MM.1S (cell line): ENCODE measurements around the gene UPK3BL2.
"Not testable (repeated sequence)": the region's sequence is repeated elsewhere in the genome, so short reads cannot be mapped to it uniquely, and the experiment has no call there.

Experiments used
- DNase-seq: peaks from one replicate; pipeline ENCODE4 v3.0.0-alpha.2; 2015
- H2AFZ ChIP-seq: fragments of 300-600 bp; sonication (generic); 2 replicates; pipeline ENCODE4 v1.6.0; 2016; ENCODE audit warnings: antibody characterized with exemption, low read length
- H3F3A ChIP-seq: fragments of 300-600 bp; sonication (generic); 2 replicates; pipeline ENCODE4 v1.6.1; 2016; ENCODE audit warnings: mild to moderate bottlenecking, antibody characterized with exemption, low read length, moderate library complexity, mixed read lengths; ENCODE audit not compliant: insufficient read depth
- H3K27ac ChIP-seq: fragments of 300-600 bp; sonication (generic); 2 replicates; pipeline ENCODE4 v1.5.1; 2016; ENCODE audit warnings: mild to moderate bottlenecking, low read length
- H3K27me3 ChIP-seq: fragments of 300-600 bp; sonication (generic); replicated peaks from 2 replicates; pipeline ENCODE4 v1.6.0; 2016; ENCODE audit warnings: low read length; ENCODE audit not compliant: insufficient read depth
- H3K36me3 ChIP-seq: fragments of 300-600 bp; sonication (generic); replicated peaks from 2 replicates; pipeline ENCODE4 v1.6.1; 2016; ENCODE audit warnings: mild to moderate bottlenecking, low read length, mixed read lengths; ENCODE audit not compliant: insufficient read depth
- H3K4me1 ChIP-seq: fragments of 300-600 bp; sonication (generic); 2 replicates; pipeline ENCODE4 v1.6.1; 2016; ENCODE audit warnings: low read length, mixed read lengths
- H3K4me2 ChIP-seq: fragments of 300-600 bp; sonication (generic); 2 replicates; pipeline ENCODE4 v1.6.0; 2016; ENCODE audit warnings: low read depth, low read length
- H3K4me3 ChIP-seq: fragments of 300-600 bp; sonication (generic); 2 replicates; pipeline ENCODE4 v1.5.1; 2016; ENCODE audit warnings: low read length, mixed read lengths
- H3K79me2 ChIP-seq: fragments of 300-600 bp; sonication (generic); 2 replicates; pipeline ENCODE4 v1.6.1; 2016; ENCODE audit warnings: mixed run types, low read length, mixed read lengths
- H3K9ac ChIP-seq: fragments of 300-600 bp; sonication (generic); 2 replicates; pipeline ENCODE4 v1.6.1; 2016; ENCODE audit warnings: low read length, mixed read lengths
- H3K9me2 ChIP-seq: fragments of 300-600 bp; sonication (generic); replicated peaks from 2 replicates; pipeline ENCODE4 v1.6.1; 2016; ENCODE audit warnings: mild to moderate bottlenecking, low read length, mixed read lengths; ENCODE audit not compliant: insufficient read depth
- H3K9me3 ChIP-seq: fragments of 300-600 bp; sonication (generic); replicated peaks from 2 replicates; pipeline ENCODE4 v1.6.1; 2016; ENCODE audit warnings: mild to moderate bottlenecking, low read length, mixed read lengths; ENCODE audit not compliant: insufficient read depth
- H4K20me1 ChIP-seq: fragments of 300-600 bp; sonication (generic); 2 replicates; pipeline ENCODE4 v1.6.1; 2016; ENCODE audit warnings: mild to moderate bottlenecking, low read length, moderate library complexity, mixed read lengths; ENCODE audit not compliant: insufficient read depth

The UPK3BL2 gene

DNA sequence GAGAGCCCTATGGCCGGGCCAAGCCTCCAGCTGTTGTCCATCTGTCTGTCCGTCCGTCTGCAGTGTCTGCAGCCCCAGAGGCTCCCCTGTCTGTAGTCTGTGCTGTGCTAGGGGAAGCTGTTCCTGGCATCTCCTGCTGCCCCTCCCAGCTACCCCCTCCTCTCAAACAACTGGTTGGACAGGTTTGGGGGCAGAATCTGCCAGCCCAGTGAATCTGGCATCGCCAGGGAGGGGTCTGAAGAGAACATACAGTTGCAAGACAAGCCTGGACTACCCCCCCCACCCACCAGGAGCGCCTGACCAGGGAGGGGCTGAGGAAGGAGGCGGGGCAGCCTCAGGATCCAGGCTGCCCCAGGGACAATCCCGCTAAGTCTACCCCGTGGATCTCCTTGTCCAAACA is at the start of gene UPK3BL2:
TSS of gene UPK3BL2 (minus strand) at position 101 of the 400 bp plus-strand sequence. CDS start at position 41, 60 bp downstream.
- not testable (repeated sequence) for H3K9ac ChIP-seq, H3K27ac ChIP-seq, H3K4me3 ChIP-seq, DNase-seq, H2AFZ ChIP-seq, H3K27me3 ChIP-seq, H3F3A ChIP-seq, H3K4me2 ChIP-seq, H3K4me1 ChIP-seq, H4K20me1 ChIP-seq, H3K9me3 ChIP-seq, H3K9me2 ChIP-seq, H3K36me3 ChIP-seq, H3K79me2 ChIP-seq

DNA sequence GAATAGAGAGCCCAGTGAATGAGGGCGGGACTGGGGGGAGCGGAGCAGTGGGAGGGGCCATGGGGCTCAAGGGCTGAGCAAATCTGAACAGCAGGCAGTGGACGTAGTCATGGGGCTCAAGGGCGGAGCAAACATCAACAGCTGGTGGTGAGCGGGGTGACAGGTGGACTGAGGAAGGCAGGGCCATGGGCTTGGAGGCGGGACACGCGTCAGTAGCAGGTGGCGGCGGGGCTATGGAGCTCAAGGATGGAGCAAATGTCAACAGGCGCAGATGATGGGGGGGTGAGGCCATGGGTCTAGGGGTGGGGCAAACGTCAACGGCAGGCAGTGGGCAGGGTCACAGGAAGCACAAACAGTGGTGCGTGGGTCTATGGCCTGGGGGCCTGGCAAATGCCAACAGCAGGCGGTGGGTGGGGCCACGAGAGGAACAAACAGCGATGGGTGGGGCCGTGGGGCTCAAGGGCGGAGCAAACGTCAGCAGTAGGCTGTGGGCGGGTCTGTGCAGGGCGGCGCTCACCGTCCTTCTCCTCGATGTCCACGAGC is 49.1 kb upstream of the UPK3BL2 start:
- not testable (repeated sequence) for DNase-seq, H3K9me2 ChIP-seq, H3F3A ChIP-seq, H3K27ac ChIP-seq, H3K4me2 ChIP-seq, H3K4me1 ChIP-seq, H3K36me3 ChIP-seq, H3K9ac ChIP-seq, H3K27me3 ChIP-seq, H3K79me2 ChIP-seq, H3K9me3 ChIP-seq, H2AFZ ChIP-seq, H3K4me3 ChIP-seq, H4K20me1 ChIP-seq

DNA sequence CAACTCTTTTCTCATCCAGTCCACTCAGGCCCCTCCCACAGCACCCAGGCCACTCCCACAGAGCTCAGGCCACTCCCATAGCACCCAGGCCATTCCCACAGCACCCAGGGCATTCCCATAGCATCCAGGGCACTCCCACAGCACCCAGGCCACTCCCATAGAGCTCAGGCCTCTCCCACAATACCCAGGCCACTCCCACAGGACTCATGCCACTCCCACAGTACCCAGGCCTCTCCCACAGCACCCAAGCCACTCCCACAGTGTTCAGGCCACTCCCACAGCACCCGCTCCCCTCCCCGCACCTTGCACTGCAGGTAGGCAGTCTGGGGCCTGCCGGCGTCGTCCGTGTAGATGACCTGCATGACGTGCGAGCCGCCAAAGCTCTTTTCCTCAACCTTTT is 46.4 kb upstream of the UPK3BL2 start:
- H3K27me3 ChIP-seq, DNase-seq, H3F3A ChIP-seq, H3K4me2 ChIP-seq, H3K4me1 ChIP-seq, H2AFZ ChIP-seq, H4K20me1 ChIP-seq, H3K4me3 ChIP-seq, H3K27ac ChIP-seq, H3K9me2 ChIP-seq, H3K9me3 ChIP-seq, H3K9ac ChIP-seq, H3K36me3 ChIP-seq, H3K79me2 ChIP-seq: not testable (repeated sequence)

DNA sequence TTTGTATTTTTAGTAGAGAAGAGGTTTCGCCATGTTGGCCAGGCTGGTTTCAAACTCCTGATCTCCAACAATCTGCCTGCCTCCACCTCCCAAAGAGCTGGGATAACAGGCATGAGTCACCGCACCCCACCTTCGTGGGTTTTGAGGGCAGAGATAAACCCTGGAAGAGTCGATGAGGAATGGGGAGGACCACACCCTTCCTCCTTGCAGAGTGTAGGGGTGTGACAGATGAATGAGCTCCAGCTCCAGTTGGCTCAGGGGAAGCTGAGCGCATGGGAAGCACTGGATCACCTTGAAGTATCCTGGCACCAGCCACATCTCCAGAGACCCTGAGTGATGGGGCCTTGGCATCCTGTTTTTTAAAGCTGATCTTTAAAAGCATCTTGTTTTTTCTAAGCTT is 40.0 kb upstream of the UPK3BL2 start:
- H2AFZ ChIP-seq, H3F3A ChIP-seq, H3K79me2 ChIP-seq, H3K9ac ChIP-seq, DNase-seq, H3K4me1 ChIP-seq, H3K4me3 ChIP-seq, H3K4me2 ChIP-seq, H3K36me3 ChIP-seq, H4K20me1 ChIP-seq, H3K27ac ChIP-seq, H3K9me2 ChIP-seq, H3K27me3 ChIP-seq, H3K9me3 ChIP-seq: not testable (repeated sequence)

DNA sequence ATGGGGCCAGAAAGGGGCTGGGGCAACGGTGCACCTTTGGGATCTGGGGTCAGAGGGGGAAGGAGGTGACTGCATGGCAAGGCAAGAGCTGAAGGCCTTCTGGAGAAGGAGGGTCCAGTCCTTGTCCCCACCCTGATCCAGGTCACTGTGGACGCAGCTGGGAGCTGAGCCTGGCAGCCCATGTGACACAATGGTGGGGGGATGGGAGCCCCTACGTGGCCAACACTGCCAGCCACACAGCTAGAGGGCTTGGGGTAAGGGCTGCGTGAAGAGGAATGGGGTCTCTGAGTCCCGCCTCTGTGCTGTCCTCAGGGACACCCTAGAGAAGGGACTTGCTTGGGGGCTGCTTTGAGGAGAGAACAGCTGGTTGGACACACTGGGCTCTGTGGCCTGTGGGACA is 38.2 kb upstream of the UPK3BL2 start:
- not testable (repeated sequence) for H3F3A ChIP-seq, DNase-seq, H2AFZ ChIP-seq, H3K4me3 ChIP-seq, H4K20me1 ChIP-seq, H3K27me3 ChIP-seq, H3K79me2 ChIP-seq, H3K9me2 ChIP-seq, H3K36me3 ChIP-seq, H3K4me2 ChIP-seq, H3K27ac ChIP-seq, H3K9ac ChIP-seq, H3K9me3 ChIP-seq, H3K4me1 ChIP-seq

DNA sequence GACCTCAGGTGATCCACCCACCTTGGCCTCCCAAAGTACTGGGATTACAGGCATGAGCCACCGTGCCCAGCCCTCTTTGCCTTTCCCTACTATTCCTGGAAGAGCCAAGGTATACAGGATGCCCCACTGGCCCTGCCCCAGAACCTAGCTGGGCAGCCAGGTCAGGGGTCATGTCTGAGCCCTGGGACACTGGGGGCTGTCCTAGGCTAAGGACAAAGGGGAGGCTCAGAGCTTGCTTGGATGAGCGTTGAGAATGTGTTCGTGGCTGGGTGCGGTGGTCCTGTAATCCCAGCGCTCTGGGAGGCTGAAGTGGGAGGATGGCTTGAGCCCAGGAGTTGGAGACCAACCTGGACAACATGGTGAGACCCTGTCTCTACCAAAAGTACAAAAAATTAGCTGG is 35.0 kb upstream of the UPK3BL2 start:
- H3K79me2 ChIP-seq, H3K36me3 ChIP-seq, H3K4me3 ChIP-seq, H3K4me2 ChIP-seq, H3K27me3 ChIP-seq, H4K20me1 ChIP-seq, H3K27ac ChIP-seq, H2AFZ ChIP-seq, DNase-seq, H3K9me3 ChIP-seq, H3K4me1 ChIP-seq, H3F3A ChIP-seq, H3K9ac ChIP-seq, H3K9me2 ChIP-seq: not testable (repeated sequence)

- not testable (repeated sequence) for H2AFZ ChIP-seq, H3K79me2 ChIP-seq, H3K9me2 ChIP-seq, H3K4me1 ChIP-seq, H3K27ac ChIP-seq, H3K4me2 ChIP-seq, H3K9me3 ChIP-seq, H3K27me3 ChIP-seq, H3K9ac ChIP-seq, H3F3A ChIP-seq, H3K4me3 ChIP-seq, H4K20me1 ChIP-seq, H3K36me3 ChIP-seq
- peak; percentile 2 for DNase-seq
These were observed 34.1 kb upstream of the UPK3BL2 start for GRCh38 chr7:102577315-102578240.

- H3K4me3 ChIP-seq, H3K9me2 ChIP-seq, H3F3A ChIP-seq, H3K9ac ChIP-seq, H3K27me3 ChIP-seq, H3K9me3 ChIP-seq, H3K4me2 ChIP-seq, H3K36me3 ChIP-seq, H2AFZ ChIP-seq, H3K79me2 ChIP-seq, H4K20me1 ChIP-seq, H3K4me1 ChIP-seq, H3K27ac ChIP-seq, DNase-seq: not testable (repeated sequence)
These were observed 32.9 kb upstream of the UPK3BL2 start for GRCh38 chr7:102576363-102576762.
